Spinal cord (tissue), 10 donors: ENCODE data around the gene ADGRD2. TPM values are rescaled to one million over a fixed set of nuclear protein-coding genes. Genes with fewer than 3 reads are reported as not detected.

Experiments used
- DNase-seq, 6 donors: peaks; one replicate each; pipeline versions ENCODE4 v3.0.0 to v3.0.0-alpha.2; 2013 to 2015; ENCODE audit warnings: low spot score in 6 of 6, low read depth in 4 of 6
- H3K27ac ChIP-seq: one replicate; pipeline ENCODE4 v1.5.1; 2013; ENCODE audit warnings: low read depth, low read length, control low read depth
- H3K27me3 ChIP-seq: one replicate; pipeline ENCODE4 v1.6.1; 2013; ENCODE audit warnings: low read length; ENCODE audit not compliant: control insufficient read depth, insufficient read depth
- H3K36me3 ChIP-seq: one replicate; pipeline ENCODE4 v1.6.1; 2013; ENCODE audit warnings: low read length; ENCODE audit not compliant: control insufficient read depth, insufficient read depth
- H3K4me1 ChIP-seq: one replicate; pipeline ENCODE4 v1.6.1; 2013; ENCODE audit warnings: low read length; ENCODE audit not compliant: control insufficient read depth, insufficient read depth
- H3K4me3 ChIP-seq: one replicate; pipeline ENCODE4 v1.5.1; 2013; ENCODE audit warnings: low read depth, low read length, control low read depth
- H3K9me3 ChIP-seq: one replicate; pipeline ENCODE4 v1.6.1; 2013; ENCODE audit warnings: low read length; ENCODE audit not compliant: control insufficient read depth, insufficient read depth
- WGBS: methylation state at CpG from one replicate; pipeline ENCODE4 v1.1.5; 2013; ENCODE audit warnings: missing lambda C conversion rate; ENCODE audit not compliant: insufficient coverage; 5-methylcytosine and 5-hydroxymethylcytosine counted together
- polyA plus RNA-seq, 2 donors: library from polyadenylated mRNA; unstranded; fragments of 120-200 nt; gene quantifications; one replicate each; pipeline ENCODE4 v1.2.1, GENCODE V29; 2013; ENCODE audit not compliant: insufficient read length in 2 of 2
- total RNA-seq, 2 donors: library from RNA; depleted of rRNA in 1 of 2; stranded (reverse); fragments of 120-200 nt in 1 of 2; fragments of >200 nt in 1 of 2; gene quantifications; one replicate each; pipeline versions ENCODE4 v1.2.3 to v1.2.4, GENCODE V29; 2013 to 2014
- donor health status: healthy.

Gene ADGRD2
- total and polyA plus RNA-seq, 4 donors: 0.50 to 29.7 (median 15.2) TPM

DNA sequence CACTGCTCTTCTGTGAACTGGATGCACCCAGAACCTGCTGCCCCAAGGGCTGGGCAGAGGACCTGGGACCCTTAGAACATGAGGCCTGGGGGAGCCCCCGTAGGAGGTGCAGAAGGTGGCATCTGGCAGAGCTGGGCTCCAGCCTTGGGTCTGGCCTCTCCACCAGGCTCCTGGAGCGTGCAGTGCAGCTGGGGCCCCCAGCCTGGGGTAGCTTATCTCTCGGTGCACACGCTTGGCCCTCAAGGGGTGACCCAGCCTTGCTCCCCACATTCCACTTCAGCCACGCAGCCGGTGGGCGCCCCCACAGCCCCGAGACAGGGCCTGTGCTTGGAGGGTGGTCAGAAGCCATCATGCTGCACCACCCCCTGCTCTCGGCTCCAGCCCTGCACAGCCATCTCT is 62.6 kb downstream of the ADGRD2 start:
- Histone ChIP-seq H3K4me1 (peaks cover 32% of the 10 kb centered on the region), H3K4me3 (no peak overlapping the region), H3K36me3 (no peaks in the 10 kb centered on the region), H3K27ac (no peak overlapping the region), H3K9me3 (no peaks in the 10 kb centered on the region), H3K27me3 (no peaks in the 10 kb centered on the region)
- 86% methylated on average over 7 of the region's 9 CpGs for WGBS
- DNase-seq: no peak

DNA sequence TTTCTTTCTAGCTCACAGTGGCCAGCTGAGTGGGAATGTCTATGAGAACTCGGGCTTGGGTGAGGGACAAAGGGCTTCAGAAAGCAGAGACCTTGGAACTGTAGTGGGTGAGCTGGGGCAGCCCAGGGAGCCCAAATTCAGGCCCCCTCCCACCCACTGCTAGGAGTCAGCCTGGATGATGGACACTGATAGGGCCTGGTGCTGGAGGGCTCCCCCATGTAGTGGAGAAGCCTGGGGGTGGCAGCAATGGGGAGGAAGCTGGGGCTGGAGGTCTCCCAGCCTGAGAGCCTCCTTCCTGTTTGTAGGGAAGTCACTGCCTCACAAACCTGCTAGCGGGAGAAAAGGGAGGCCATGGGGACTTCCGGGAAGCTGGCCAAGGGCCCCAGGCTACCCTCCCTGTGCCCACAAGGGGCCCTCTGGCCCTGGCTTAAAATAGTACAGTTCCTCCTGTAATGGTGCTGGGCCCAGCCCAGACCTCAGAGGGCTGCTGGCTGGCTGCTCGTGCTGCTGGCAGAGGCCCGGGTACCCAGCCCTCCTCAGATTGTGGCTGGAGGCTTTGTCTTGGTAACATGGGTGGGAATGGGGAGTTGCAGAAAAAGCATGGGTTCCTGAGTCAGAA is 63.2 kb downstream of the ADGRD2 start:
- no peak overlapping the region for H3K27ac ChIP-seq
- peaks cover 3% of the 10 kb centered on the region for H3K36me3 ChIP-seq
- H3K4me1 ChIP-seq: peaks cover 32% of the 10 kb centered on the region
- no peaks in the 10 kb centered on the region for H3K27me3 ChIP-seq
- H3K9me3 ChIP-seq: no peaks in the 10 kb centered on the region
- H3K4me3 ChIP-seq: no peak overlapping the region
- WGBS: 32% methylated on average over 4 of the region's 5 CpGs
- DNase-seq: peak in 2 of 6 donors; percentile 25 to 61

DNA sequence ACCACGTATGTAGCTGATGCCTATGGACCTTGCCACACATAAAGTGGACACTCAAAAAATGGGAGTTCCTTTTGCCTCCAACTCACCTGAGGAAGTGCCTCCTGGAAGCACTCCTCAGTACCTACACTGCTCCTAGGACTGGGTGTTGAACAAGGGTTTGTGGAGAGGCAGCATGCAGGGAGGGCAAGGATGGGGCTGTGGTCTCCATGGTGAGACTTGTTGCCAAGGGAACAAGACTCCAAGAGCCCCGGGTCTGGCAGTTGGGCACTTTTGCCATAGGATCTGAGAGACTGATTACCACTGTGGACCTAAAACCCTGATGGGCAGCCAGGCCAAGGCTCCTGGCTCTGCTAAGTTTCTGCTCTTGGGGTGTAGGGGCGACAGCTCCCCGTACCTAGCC is 63.9 kb downstream of the ADGRD2 start:
- Histone ChIP-seq H3K27me3 (no peaks in the 10 kb centered on the region), H3K4me3 (no peak overlapping the region), H3K27ac (no peak overlapping the region), H3K36me3 (peaks cover 3% of the 10 kb centered on the region), H3K9me3 (no peaks in the 10 kb centered on the region), H3K4me1 (peaks cover 32% of the 10 kb centered on the region)
- DNase-seq: peak in 2 of 6 donors; percentile 39 to 44
- WGBS: 58% methylated on average over 4 of the region's 4 CpGs

DNA sequence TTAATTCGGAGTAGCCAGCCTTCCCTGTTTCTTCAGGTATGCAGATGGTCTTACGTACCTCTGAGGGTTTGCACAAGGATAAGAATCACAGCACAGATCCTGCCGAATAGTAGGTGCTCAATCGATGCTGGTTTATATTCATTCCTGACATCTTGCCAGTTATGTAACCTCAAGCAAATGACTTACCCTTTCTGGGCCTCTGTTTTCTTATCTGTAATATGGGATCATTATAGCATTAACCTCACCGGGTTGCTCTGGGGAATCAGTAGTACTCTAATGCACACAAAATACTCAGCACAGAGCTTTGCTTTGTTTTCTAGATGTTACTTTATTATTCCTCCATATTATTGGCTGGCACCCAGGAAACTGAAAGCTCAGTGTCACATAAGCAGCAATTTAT is 64.6 kb downstream of the ADGRD2 start:
- no peaks in the 10 kb centered on the region for H3K9me3 ChIP-seq
- WGBS: 83% methylated on average over 2 of the region's 5 CpGs
- no peak overlapping the region for H3K4me3 ChIP-seq
- no peaks in the 10 kb centered on the region for H3K27me3 ChIP-seq
- DNase-seq: no peak
- peaks cover 32% of the 10 kb centered on the region for H3K4me1 ChIP-seq
- no peak overlapping the region for H3K27ac ChIP-seq
- H3K36me3 ChIP-seq: peaks cover 3% of the 10 kb centered on the region

DNA sequence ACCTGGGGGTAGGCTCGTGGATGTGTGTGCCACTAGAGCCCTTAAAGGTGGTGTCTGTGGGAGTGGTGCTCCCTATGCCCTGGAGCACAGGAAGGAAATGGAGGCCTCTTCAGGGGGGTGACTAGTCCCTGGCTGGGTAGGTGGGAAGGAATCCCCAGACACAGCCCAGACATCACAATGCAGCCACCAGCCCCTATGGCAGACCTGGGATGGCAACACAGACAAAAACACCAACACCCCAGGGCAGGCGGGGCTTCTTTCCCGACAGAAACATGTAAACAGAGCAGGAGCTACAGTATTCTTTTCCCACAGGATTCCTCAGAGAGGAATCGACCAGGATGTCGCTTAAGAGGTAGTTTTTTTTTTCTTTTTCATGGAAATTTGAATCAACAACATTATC is 67.3 kb downstream of the ADGRD2 start:
- Histone ChIP-seq H3K4me1 (peaks cover 28% of the 10 kb centered on the region), H3K9me3 (no peaks in the 10 kb centered on the region), H3K4me3 (no peak overlapping the region), H3K36me3 (peaks cover 6% of the 10 kb centered on the region), H3K27me3 (no peaks in the 10 kb centered on the region), H3K27ac (no peak overlapping the region)
- DNase-seq: no peak
- 100% methylated on average over 1 of the region's 5 CpGs for WGBS

DNA sequence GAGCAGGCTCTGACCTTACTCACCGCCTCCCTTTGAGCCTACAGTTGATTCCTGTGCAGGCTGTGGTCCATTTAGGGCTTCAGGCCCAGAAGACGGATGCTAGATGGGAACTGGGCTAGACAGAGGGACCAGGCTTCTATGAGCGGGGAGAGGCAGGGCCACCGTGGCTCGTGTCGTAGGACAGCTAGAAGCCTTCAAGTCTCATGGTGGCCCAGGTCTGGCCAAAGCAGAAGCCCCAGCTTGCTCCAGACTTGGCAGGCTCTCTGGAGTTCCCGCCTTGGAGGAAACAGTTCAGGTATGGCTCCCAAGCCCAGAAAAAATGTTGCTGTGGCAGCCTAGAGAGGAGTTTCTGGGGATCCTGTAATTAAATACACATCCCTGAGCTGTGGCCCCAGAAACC is 67.9 kb downstream of the ADGRD2 start:
- no peaks in the 10 kb centered on the region for H3K27me3 ChIP-seq
- no peak for DNase-seq
- peaks cover 6% of the 10 kb centered on the region for H3K36me3 ChIP-seq
- H3K27ac ChIP-seq: no peak overlapping the region
- no peaks in the 10 kb centered on the region for H3K9me3 ChIP-seq
- WGBS: 98% methylated on average over 7 of the region's 7 CpGs
- no peak overlapping the region for H3K4me3 ChIP-seq
- peaks cover 24% of the 10 kb centered on the region for H3K4me1 ChIP-seq

DNA sequence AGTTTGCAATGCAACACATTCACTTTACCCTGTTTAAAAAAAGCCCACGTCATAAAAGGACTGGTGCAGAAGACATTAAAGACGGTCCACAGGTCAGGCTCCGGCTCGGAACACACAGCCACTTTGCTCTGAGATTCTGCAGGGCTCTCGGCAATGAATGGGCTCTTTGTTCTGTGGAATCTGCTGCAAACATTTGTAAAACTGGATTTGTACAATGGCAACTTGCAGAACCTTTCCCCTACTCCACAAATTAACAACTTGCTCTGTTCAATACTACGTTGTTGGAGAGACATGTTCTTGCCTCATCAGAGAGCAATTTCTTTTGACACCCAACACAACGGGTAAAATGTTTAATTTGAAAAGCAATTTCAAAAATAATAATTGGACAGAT is 70.0 kb downstream of the ADGRD2 start:
- Histone ChIP-seq H3K9me3 (no peaks in the 10 kb centered on the region), H3K4me1 (peaks cover 9% of the 10 kb centered on the region), H3K27me3 (peaks cover 2% of the 10 kb centered on the region), H3K36me3 (peaks cover 8% of the 10 kb centered on the region), H3K27ac (peak overlapping the region; percentile 58), H3K4me3 (no peak overlapping the region)
- peak in 3 of 6 donors; percentile 39 to 75 (median 69) for DNase-seq
- WGBS: 25% methylated on average over 5 of the region's 7 CpGs

DNA sequence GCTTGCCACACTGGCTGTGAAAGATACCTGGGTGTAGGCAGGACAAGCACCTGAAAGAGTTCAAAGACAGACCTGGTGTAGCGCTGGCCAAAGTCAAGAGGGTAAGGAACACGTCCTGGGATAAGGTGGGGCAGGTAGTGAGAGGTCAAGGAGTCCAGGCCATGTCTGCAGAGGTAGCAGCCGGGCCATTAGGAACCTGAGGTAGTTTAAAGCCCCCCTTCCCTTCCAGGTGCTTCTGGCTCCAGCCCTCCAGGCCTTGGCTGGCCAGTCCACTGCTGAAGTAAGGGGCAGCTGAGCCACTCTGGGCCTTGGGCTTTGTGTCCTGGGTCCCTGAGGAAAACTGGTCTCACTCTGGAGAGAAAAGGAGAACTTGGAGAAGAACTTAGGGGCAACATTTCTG is 70.9 kb downstream of the ADGRD2 start:
- Histone ChIP-seq H3K9me3 (no peaks in the 10 kb centered on the region), H3K4me3 (no peak overlapping the region), H3K27me3 (peaks cover 2% of the 10 kb centered on the region), H3K36me3 (peaks cover 13% of the 10 kb centered on the region), H3K27ac (no peak overlapping the region), H3K4me1 (peaks cover 9% of the 10 kb centered on the region)
- 64% methylated on average over 2 of the region's 3 CpGs for WGBS
- no peak for DNase-seq

DNA sequence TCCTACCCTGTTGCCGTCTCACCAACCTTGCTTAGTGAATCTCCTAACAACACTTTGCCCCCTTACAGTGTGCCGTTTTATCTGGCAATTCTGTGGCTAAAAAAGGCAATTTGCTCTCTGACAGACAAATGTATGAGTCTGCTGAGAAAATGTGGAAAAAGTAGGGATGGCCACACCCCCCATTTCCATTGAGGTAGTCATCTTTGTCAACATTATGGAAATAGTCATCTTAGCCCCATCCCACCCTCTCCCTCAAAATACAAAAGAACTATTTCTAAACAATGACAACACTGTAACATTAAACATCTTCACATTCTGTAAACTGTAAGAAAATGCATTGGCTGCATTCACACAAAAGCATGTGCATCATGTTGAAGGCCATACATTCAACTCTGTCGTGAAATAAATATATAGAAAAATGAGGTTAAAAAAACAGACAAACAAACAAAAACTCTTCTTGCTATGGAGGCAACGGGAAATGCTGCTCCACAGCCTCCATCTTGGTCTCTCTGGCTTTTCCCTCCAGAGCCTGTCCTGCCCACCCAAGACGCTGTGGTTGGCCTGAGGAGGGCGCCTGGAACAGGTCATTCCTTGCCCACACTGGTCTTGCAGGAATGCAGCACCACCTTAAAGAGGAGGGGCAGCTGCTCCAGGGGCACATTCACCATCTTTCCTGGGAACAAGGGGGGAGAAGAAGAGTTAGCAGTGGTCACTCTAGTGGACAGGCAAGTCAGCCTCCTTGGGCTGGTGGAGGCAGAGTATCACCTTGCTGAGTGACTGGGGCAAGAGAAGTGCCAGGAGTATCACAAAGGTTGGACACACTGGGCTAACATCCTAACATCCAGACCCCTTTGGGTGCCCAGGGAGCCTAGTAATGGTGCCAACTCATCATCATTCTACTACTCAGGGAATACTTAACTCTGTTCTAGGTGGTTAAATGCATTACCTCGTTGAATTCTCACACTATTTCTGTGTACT is 72.2 kb downstream of the ADGRD2 start:
- 73% methylated on average over 3 of the region's 7 CpGs for WGBS
- no peak overlapping the region for H3K4me3 ChIP-seq
- H3K27me3 ChIP-seq: peaks cover 2% of the 10 kb centered on the region
- H3K4me1 ChIP-seq: peaks cover 9% of the 10 kb centered on the region
- H3K36me3 ChIP-seq: peaks cover 19% of the 10 kb centered on the region
- no peak for DNase-seq
- H3K27ac ChIP-seq: no peak overlapping the region
- no peaks in the 10 kb centered on the region for H3K9me3 ChIP-seq
